HG03280 (cell line): ENCODE results near the gene IFNGR1.

Experiments used
- ATAC-seq: cut with Tn5 transposase; IDR thresholded peaks from one replicate; pipeline ENCODE4 v1.9.1; 2021; ENCODE audit warnings: mild to moderate bottlenecking, moderate library complexity; ENCODE audit not compliant: unreplicated experiment

The IFNGR1 gene

GRCh38 chr6:137181891-137182653 is 37.1 kb downstream of the IFNGR1 start:
- ATAC-seq, result no peak

GRCh38 chr6:137177611-137178010 is 41.6 kb downstream of the IFNGR1 start:
- ATAC-seq, result no peak

- ATAC-seq, result no peak
Measured at GRCh38 chr6:137176729-137177128, 42.5 kb downstream of the IFNGR1 start.

- no peak for ATAC-seq
Measured at GRCh38 chr6:137175868-137176245, 43.3 kb downstream of the IFNGR1 start.

GRCh38 chr6:137175157-137175867 is 43.9 kb downstream of the IFNGR1 start:
- no peak for ATAC-seq

GRCh38 chr6:137173501-137173900 is 45.7 kb downstream of the IFNGR1 start, which contains the start of gene IL22RA2:
Gene IL22RA2 (minus strand): TSS chr6:137173644. CDS start chr6:137161749, 11,895 bp downstream.
- no peak for ATAC-seq

- no peak for ATAC-seq
Measured at GRCh38 chr6:137172734-137173431, 46.3 kb downstream of the IFNGR1 start.

- ATAC-seq, result no peak
Measured at GRCh38 chr6:137171824-137172733, 47.1 kb downstream of the IFNGR1 start.

GRCh38 chr6:137171053-137171374 is 48.2 kb downstream of the IFNGR1 start:
- no peak for ATAC-seq

DNA sequence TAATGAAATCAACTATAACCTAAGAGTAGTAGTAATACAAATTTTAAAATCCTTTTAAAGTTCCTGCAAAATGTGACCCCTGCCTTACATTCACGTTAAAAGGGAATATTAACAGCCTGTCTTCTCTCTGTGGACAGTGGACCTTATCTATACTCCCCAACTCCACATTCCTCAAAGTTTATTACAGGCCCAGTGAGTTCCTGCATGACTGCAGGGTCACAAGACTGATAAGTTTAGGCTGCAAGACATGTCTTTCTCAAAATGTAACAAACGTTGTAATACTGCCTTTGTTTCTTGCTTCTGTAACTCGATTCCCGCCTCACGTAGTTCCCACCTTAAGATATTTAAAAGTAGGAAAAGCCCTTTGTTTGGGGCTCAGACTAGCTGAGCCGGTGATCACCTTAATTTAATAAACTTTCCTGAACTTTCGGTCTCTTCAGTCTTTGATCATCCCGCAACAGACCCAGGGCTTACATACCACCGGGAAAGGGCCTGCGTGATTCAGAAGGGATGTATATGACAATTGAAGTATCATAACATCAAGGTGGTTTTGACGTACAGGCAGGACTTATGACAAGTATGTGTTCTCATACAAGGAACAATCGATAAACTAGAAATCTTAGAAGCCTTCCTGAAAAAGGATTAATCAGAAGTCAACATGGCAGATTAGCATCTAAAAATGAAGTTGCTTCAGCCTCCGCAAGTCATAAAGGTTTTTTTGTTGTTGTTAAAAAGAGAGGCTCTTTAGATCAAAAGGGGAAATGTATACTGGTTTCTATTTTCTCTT is 48.7 kb downstream of the IFNGR1 start:
- ATAC-seq, result no peak

DNA sequence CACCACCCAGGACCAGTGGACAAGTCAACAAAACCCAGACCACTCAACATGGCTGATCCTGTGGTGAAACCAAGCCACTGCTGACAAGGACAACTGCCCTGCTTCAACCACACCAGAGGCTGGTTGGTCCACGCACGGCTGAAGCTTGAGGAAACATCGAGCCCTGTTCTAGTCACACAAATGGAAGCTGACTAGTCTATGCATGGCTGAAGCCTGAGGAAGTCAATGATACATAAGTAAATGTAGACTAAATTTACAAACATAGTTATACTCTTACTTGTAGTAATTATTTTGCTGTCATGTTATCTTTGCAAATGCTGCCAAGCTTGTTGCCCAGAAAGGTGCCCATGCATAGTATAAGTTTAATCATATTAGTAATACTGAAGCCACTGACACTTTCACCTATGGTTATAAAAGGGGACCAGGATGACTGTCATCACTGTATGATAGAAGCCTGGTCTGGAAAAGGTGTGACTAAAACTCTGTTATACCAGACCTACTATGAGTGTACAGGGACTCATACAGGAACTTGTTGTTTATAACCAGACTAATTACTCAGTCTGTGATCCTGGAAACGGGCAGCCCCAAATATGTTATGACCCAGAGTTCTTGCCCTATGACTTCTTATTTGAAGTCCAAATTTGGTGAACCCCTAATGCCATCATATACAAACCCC is 51.3 kb downstream of the IFNGR1 start:
- ATAC-seq, result no peak

GRCh38 chr6:137166247-137167098 is 52.7 kb downstream of the IFNGR1 start:
- no peak for ATAC-seq

GRCh38 chr6:137165375-137166246 is 53.6 kb downstream of the IFNGR1 start:
- ATAC-seq, result peak; percentile 51

DNA sequence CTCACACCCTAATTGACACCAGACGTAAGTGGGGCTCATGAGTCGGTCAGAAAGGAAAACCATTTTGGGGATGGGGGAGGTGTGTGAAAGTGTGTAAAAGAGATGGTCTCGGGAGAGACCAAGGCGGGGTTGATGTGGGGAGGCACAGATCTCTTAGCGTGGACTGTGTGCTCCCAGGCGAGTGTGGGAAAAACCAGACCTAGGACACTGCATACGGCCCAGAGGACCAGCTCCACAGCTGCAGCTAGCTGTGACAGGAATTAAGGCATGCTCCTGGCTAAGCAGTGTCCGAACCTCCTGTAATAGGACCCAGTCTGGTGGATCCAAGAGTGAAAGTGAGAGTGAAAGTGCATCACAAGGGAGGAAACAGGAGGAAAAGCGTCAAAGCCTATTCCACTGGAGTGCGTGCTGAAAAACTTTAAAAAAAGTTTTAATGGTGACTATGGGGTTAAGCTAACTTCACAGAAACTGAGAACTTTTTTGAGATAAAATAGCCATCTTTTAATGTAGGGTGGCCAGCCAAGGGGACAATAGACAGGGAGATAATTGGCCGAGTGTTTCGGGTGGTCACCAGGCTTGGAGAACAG is 55.4 kb downstream of the IFNGR1 start:
- ATAC-seq, result no peak

GRCh38 chr6:137162692-137163306 is 56.4 kb downstream of the IFNGR1 start:
- no peak for ATAC-seq

GRCh38 chr6:137161949-137162348 is 57.2 kb downstream of the IFNGR1 start:
- ATAC-seq, result no peak

DNA sequence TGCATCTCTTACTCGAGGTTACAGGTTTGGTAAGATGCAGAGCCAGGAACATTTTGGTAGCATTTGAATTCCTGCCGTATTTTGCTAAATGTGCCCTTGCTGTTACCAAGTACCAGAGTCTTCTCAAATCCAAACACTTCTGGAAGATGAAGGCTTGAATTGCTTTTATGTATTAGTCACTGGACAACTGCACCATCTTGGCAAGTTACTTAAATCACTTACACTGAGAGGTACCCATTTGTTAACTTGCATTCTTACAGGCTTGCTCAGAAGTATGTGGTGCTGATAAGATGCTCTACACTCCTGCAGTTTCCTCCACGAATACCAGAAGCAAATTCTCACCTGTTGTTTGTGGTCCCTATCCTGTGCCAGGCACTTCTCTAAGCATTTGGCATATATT is 58.4 kb downstream of the IFNGR1 start:
- no peak for ATAC-seq
